HG03469 (cell line): ENCODE results near the gene EP300.
"Not testable (repeated sequence)": the region's sequence is repeated elsewhere in the genome, so short reads cannot be mapped to it uniquely, and the experiment has no call there.

Source experiments
- ATAC-seq: cut with Tn5 transposase; IDR thresholded peaks from one replicate; pipeline ENCODE4 v1.9.1; 2021; ENCODE audit warnings: mild to moderate bottlenecking, moderate library complexity, moderate number of reproducible peaks; ENCODE audit not compliant: unreplicated experiment

The EP300 gene

GRCh38 chr22:41092023-41092817, at the start of gene EP300:
Gene EP300, plus strand, starts transcription at chr22:41092592. Its CDS starts 413 bp downstream, at chr22:41093005.
- peak; percentile 19 for ATAC-seq

- ATAC-seq, result no peak
These were observed 48.7 kb upstream of the EP300 start for GRCh38 chr22:41043722-41044121.

- ATAC-seq, result not testable (repeated sequence)
These were observed 46.8 kb upstream of the EP300 start for GRCh38 chr22:41045575-41045974.

GRCh38 chr22:41047801-41048211, 44.6 kb upstream of the EP300 start:
- no peak for ATAC-seq

GRCh38 chr22:41048345-41048744, 44.0 kb upstream of the EP300 start:
- ATAC-seq, result not testable (repeated sequence)

GRCh38 chr22:41048791-41049717, 43.3 kb upstream of the EP300 start:
- ATAC-seq, result no peak

- not testable (repeated sequence) for ATAC-seq
These were observed 42.6 kb upstream of the EP300 start for GRCh38 chr22:41049795-41050194.

- ATAC-seq, result no peak
These were observed 41.5 kb upstream of the EP300 start for GRCh38 chr22:41050883-41051282.

GRCh38 chr22:41052661-41053490, 39.5 kb upstream of the EP300 start:
- ATAC-seq, result no peak

- no peak for ATAC-seq
These were observed 35.3 kb upstream of the EP300 start for GRCh38 chr22:41057076-41057475.

- ATAC-seq, result no peak
These were observed 30.2 kb upstream of the EP300 start for GRCh38 chr22:41062146-41062545.

GRCh38 chr22:41064326-41064725, 28.1 kb upstream of the EP300 start:
- ATAC-seq, result not testable (repeated sequence)

- ATAC-seq, result not testable (repeated sequence)
These were observed 26.1 kb upstream of the EP300 start for GRCh38 chr22:41066341-41066740.

- not testable (repeated sequence) for ATAC-seq
These were observed 24.4 kb upstream of the EP300 start for GRCh38 chr22:41067968-41068367.

GRCh38 chr22:41070665-41071331, 21.6 kb upstream of the EP300 start:
- no peak for ATAC-seq

- no peak for ATAC-seq
These were observed 18.3 kb upstream of the EP300 start for GRCh38 chr22:41074061-41074460.

- no peak for ATAC-seq
These were observed 17.9 kb upstream of the EP300 start for GRCh38 chr22:41074466-41074865.

- no peak for ATAC-seq
These were observed 17.3 kb upstream of the EP300 start for GRCh38 chr22:41074941-41075710.

GRCh38 chr22:41075946-41076345, 16.4 kb upstream of the EP300 start:
- ATAC-seq, result no peak
